SU-DHL-6 (cell line): ENCODE results near the gene OCIAD1.
"Not testable (repeated sequence)": the region's sequence is repeated elsewhere in the genome, so short reads cannot be mapped to it uniquely, and the experiment has no call there.

ENCODE experiments used
- H2AFZ ChIP-seq: fragments of 200-600 bp; sonication (generic); 2 replicates; pipeline ENCODE4 v1.6.1; 2014; ENCODE audit warnings: low read depth, mild to moderate bottlenecking, moderate library complexity, mixed read lengths, antibody characterized with exemption, low read length; ENCODE audit not compliant: severe bottlenecking
- H3F3A ChIP-seq: fragments of 200-600 bp; shearing (Covaris generic); 2 replicates; pipeline ENCODE4 v1.6.0; 2016; ENCODE audit warnings: antibody characterized with exemption, mild to moderate bottlenecking; ENCODE audit not compliant: insufficient read depth
- H3K27ac ChIP-seq: fragments of 200-600 bp; sonication (generic); 2 replicates; pipeline ENCODE4 v1.5.1; 2016; ENCODE audit warnings: low read depth, mild to moderate bottlenecking, low read length, moderate library complexity, mixed read lengths
- H3K27me3 ChIP-seq: fragments of 200-600 bp; sonication (generic), shearing (Covaris generic); 2 replicates; pipeline ENCODE4 v1.6.0; 2014; ENCODE audit warnings: mild to moderate bottlenecking, low read length
- H3K36me3 ChIP-seq: fragments of 200-600 bp; sonication (generic); 2 replicates; pipeline ENCODE4 v1.6.1; 2014; ENCODE audit warnings: mild to moderate bottlenecking, low read length, mixed read lengths
- H3K4me2 ChIP-seq: fragments of 300-600, 200-600 bp; shearing (Covaris generic), sonication (generic); 2 replicates; pipeline ENCODE4 v1.6.0; 2014; ENCODE audit warnings: low read length, low read depth, mild to moderate bottlenecking; ENCODE audit not compliant: poor library complexity, severe bottlenecking
- H3K4me3 ChIP-seq: fragments of 200-600 bp; sonication (generic); 2 replicates; pipeline ENCODE4 v1.5.1; 2014; ENCODE audit warnings: antibody characterized with exemption, low read length, mild to moderate bottlenecking, mixed read lengths; ENCODE audit not compliant: insufficient read depth, poor library complexity, severe bottlenecking
- H3K79me2 ChIP-seq: fragments of 200-600 bp; sonication (generic); 2 replicates; pipeline ENCODE4 v1.6.1; 2014; ENCODE audit warnings: mild to moderate bottlenecking, low read length, moderate library complexity; ENCODE audit not compliant: insufficient read depth
- H3K9ac ChIP-seq: fragments of 200-600 bp; sonication (generic); 2 replicates; pipeline ENCODE4 v1.7.0; 2014; ENCODE audit warnings: mild to moderate bottlenecking, low read length
- H3K9me2 ChIP-seq: fragments of 200-600 bp; sonication (generic); replicated peaks from 2 replicates; pipeline ENCODE4 v1.6.1; 2014; ENCODE audit warnings: low read length; ENCODE audit not compliant: insufficient read depth
- H3K9me3 ChIP-seq: fragments of 200-600 bp; sonication (generic); 2 replicates; pipeline ENCODE4 v1.6.1; 2014; ENCODE audit warnings: low read length, mixed read lengths; ENCODE audit not compliant: insufficient read depth
- H4K20me1 ChIP-seq: fragments of 200-600 bp; sonication (generic); 2 replicates; pipeline ENCODE4 v1.6.1; 2014; ENCODE audit warnings: low read depth, mild to moderate bottlenecking, antibody characterized with exemption, low read length, moderate library complexity, mixed read lengths
- CTCF ChIP-seq: fragments of 200-600 bp; sonication (generic); IDR thresholded peaks from one replicate; pipeline ENCODE4 v1.5.1; 2017; ENCODE audit warnings: antibody characterized with exemption, mild to moderate bottlenecking, low read length, moderate library complexity; ENCODE audit not compliant: insufficient read depth, poor library complexity, severe bottlenecking
- EZH2phosphoT487 ChIP-seq: fragments of 200-600 bp; sonication (generic), shearing (Covaris generic); conservative IDR thresholded peaks from 2 replicates; pipeline ENCODE4 v1.6.1; 2018; ENCODE audit warnings: mild to moderate bottlenecking, antibody characterized with exemption, low read length, moderate library complexity, mixed read lengths

OCIAD1 gene

GRCh38 chr4:48816971-48817370, 13.9 kb upstream of the OCIAD1 start:
- 0 out of 2 replicates have a peak, but pooled peaks cover 2% of the 10 kb centered on the region for H3F3A ChIP-seq
- no peak overlapping the region for H3K9ac ChIP-seq
- no peak for TF ChIP-seq EZH2phosphoT487
- no peak for TF ChIP-seq CTCF
- H3K9me3 ChIP-seq, result no peaks in the 10 kb centered on the region
- no peaks in the 10 kb centered on the region for H3K36me3 ChIP-seq
- H3K79me2 ChIP-seq, result no peaks in the 10 kb centered on the region
- no peak overlapping the region for H2AFZ ChIP-seq
- no peaks in the 10 kb centered on the region for H4K20me1 ChIP-seq
- no peaks in the 10 kb centered on the region for H3K27me3 ChIP-seq
- no peak overlapping the region for H3K4me2 ChIP-seq
- no peak overlapping the region for H3K4me3 ChIP-seq
- no peak overlapping the region for H3K27ac ChIP-seq
- H3K9me2 ChIP-seq, result no peaks in the 10 kb centered on the region

DNA sequence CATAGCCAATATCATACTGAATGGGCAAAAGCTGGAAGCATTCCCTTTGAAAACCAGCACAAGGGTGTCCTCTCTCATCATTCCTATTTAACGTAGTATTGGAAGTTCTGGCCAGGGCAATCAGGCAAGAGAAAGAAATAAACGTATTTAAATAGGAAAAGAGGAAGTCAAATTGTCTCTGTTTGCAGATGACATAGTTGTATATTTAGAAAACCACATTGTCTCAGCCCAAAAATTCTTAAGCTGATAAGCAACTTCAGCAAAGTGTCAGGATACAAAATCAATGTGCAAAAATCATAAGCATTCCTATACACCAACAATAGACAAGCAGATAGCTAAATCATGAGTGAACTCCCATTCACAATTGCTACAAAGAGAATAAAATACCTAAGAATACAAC, 9.5 kb upstream of the OCIAD1 start:
- H3K9me3 ChIP-seq, H4K20me1 ChIP-seq, H3K36me3 ChIP-seq, H3K4me3 ChIP-seq, H3F3A ChIP-seq, H3K4me2 ChIP-seq, H3K79me2 ChIP-seq, H3K9ac ChIP-seq, H3K27me3 ChIP-seq, H2AFZ ChIP-seq, H3K9me2 ChIP-seq, H3K27ac ChIP-seq: not testable (repeated sequence)

- TF ChIP-seq CTCF (no peak), EZH2phosphoT487 (no peak)
- no peak overlapping the region for H3K27ac ChIP-seq
- no peak overlapping the region for H3K4me2 ChIP-seq
- H3K36me3 ChIP-seq, result peaks cover 5% of the 10 kb centered on the region; the same call in 1 of the 2 replicates
- H3K4me3 ChIP-seq, result no peak overlapping the region
- no peak overlapping the region for H3K9ac ChIP-seq
- no peaks in the 10 kb centered on the region for H3K27me3 ChIP-seq
- H2AFZ ChIP-seq, result no peak overlapping the region
- 0 out of 2 replicates have a peak, but pooled peaks cover 9% of the 10 kb centered on the region for H4K20me1 ChIP-seq
- no peaks in the 10 kb centered on the region for H3K9me2 ChIP-seq
- H3F3A ChIP-seq, result peaks cover 6% of the 10 kb centered on the region; the same call in 1 of the 2 replicates
- H3K79me2 ChIP-seq, result peaks cover 17% of the 10 kb centered on the region
- no peaks in the 10 kb centered on the region for H3K9me3 ChIP-seq
These were observed 3.3 kb upstream of the OCIAD1 start for GRCh38 chr4:48827622-48828021.

DNA sequence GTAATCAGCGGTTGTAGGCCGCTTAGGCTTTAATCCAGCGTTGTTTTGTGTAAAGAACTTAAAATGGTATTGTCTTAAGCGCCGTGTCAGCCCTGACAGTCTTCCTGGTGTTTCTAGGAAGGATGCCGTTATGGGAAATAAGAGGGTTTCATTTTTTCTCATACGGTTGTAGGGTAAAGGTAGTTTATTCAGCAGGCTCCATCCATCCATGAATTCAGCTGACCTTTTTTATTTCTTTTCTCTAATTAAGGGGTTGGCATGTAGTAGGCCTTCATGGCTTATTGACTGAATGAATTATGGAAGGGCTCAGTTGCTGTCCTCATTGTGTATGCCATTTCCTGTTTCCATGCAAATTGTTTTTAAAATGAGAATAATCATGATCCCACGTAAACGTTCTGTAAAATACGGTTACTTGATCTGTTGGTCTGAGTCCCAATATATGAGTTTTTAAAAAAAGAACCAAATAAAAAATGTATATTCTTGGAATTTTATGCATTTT, 693 bp downstream of the OCIAD1 start:
- Histone ChIP-seq H3K9ac (peak overlapping the region; percentile 90), H3K9me2 (no peaks in the 10 kb centered on the region), H2AFZ (peak overlapping the region; percentile 76), H3K79me2 (peaks cover 36% of the 10 kb centered on the region), H3K36me3 (peaks cover 23% of the 10 kb centered on the region; the same call in 1 of the 2 replicates), H3K4me3 (peak overlapping the region; percentile 96), H3K9me3 (no peaks in the 10 kb centered on the region), H3K4me2 (peak overlapping the region; percentile 100), H3K27me3 (no peaks in the 10 kb centered on the region), H3K27ac (peak overlapping the region; percentile 73), H3F3A (peaks cover 6% of the 10 kb centered on the region; the same call in 1 of the 2 replicates), H4K20me1 (0 out of 2 replicates have a peak, but pooled peaks cover 9% of the 10 kb centered on the region)
- TF ChIP-seq CTCF, result no peak
